ENCODE measurements around the gene TMEM164.
"Not testable (repeated sequence)": the region's sequence is repeated elsewhere in the genome, so short reads cannot be mapped to it uniquely, and the experiment has no call there.

Gene TMEM164

GRCh38 chrX:110146521-110146920 is 143.6 kb downstream of the TMEM164 start:
- H3K4me3 Mint-ChIP-seq: no peak overlapping the region
- no peak overlapping the region for H3K27ac Mint-ChIP-seq
- ATAC-seq: peak; percentile 56
- no peaks in the 10 kb centered on the region for H3K27me3 Mint-ChIP-seq
- DNase-seq: peak; percentile 15 to 19
- H3K9me3 Mint-ChIP-seq: no peaks in the 10 kb centered on the region
- H3K4me1 Mint-ChIP-seq: no peaks in the 10 kb centered on the region

GRCh38 chrX:110153244-110153643 is 150.3 kb downstream of the TMEM164 start:
- Mint-ChIP-seq H3K27me3 (no peaks in the 10 kb centered on the region), H3K27ac (no peak overlapping the region), H3K4me3 (no peak overlapping the region), H3K9me3 (no peaks in the 10 kb centered on the region), H3K4me1 (no peaks in the 10 kb centered on the region)
- ATAC-seq (no peak), DNase-seq (no peak)

- H3K4me1 Mint-ChIP-seq: peaks cover 1% of the 10 kb centered on the region
- H3K4me3 Mint-ChIP-seq: no peak overlapping the region
- no peaks in the 10 kb centered on the region for H3K9me3 Mint-ChIP-seq
- no peak overlapping the region for H3K27ac Mint-ChIP-seq
- no peak for ATAC-seq
- H3K27me3 Mint-ChIP-seq: no peaks in the 10 kb centered on the region
- DNase-seq: no peak
Observed at GRCh38 chrX:110153896-110154295, 151.0 kb downstream of the TMEM164 start.

- H3K9me3 Mint-ChIP-seq, ATAC-seq, DNase-seq, H3K27ac Mint-ChIP-seq, H3K4me3 Mint-ChIP-seq, H3K4me1 Mint-ChIP-seq, H3K27me3 Mint-ChIP-seq: not testable (repeated sequence)
Observed at GRCh38 chrX:110154328-110154727, 151.4 kb downstream of the TMEM164 start.

- Mint-ChIP-seq H3K27ac (no peak overlapping the region), H3K4me1 (peaks cover 10% of the 10 kb centered on the region), H3K4me3 (no peak overlapping the region), H3K27me3 (no peaks in the 10 kb centered on the region), H3K9me3 (no peaks in the 10 kb centered on the region)
- DNase-seq: no peak
- ATAC-seq: no peak
Observed at GRCh38 chrX:110155759-110156158, 152.8 kb downstream of the TMEM164 start.

GRCh38 chrX:110156167-110156754 is 153.3 kb downstream of the TMEM164 start:
- DNase-seq: no peak
- Mint-ChIP-seq H3K9me3 (no peaks in the 10 kb centered on the region), H3K27ac (no peak overlapping the region), H3K4me1 (peaks cover 10% of the 10 kb centered on the region), H3K27me3 (no peaks in the 10 kb centered on the region), H3K4me3 (no peak overlapping the region)
- ATAC-seq: no peak

GRCh38 chrX:110157444-110157843 is 154.5 kb downstream of the TMEM164 start:
- H3K4me3 Mint-ChIP-seq: no peak overlapping the region
- H3K27ac Mint-ChIP-seq: no peak overlapping the region
- ATAC-seq (no peak), DNase-seq (no peak)
- H3K4me1 Mint-ChIP-seq: peaks cover 10% of the 10 kb centered on the region
- H3K27me3 Mint-ChIP-seq: no peaks in the 10 kb centered on the region
- H3K9me3 Mint-ChIP-seq: no peaks in the 10 kb centered on the region

- Mint-ChIP-seq H3K27me3 (no peaks in the 10 kb centered on the region), H3K4me3 (no peak overlapping the region), H3K4me1 (peaks cover 10% of the 10 kb centered on the region), H3K9me3 (no peaks in the 10 kb centered on the region), H3K27ac (peak overlapping the region; percentile 37 to 64)
- DNase-seq (no peak), ATAC-seq (no peak)
Observed at GRCh38 chrX:110159235-110159634, 156.3 kb downstream of the TMEM164 start.

GRCh38 chrX:110159865-110160264 is 157.0 kb downstream of the TMEM164 start:
- Mint-ChIP-seq H3K4me3 (no peak overlapping the region), H3K27ac (no peak overlapping the region), H3K4me1 (peaks cover 10% of the 10 kb centered on the region), H3K9me3 (no peaks in the 10 kb centered on the region), H3K27me3 (no peaks in the 10 kb centered on the region)
- ATAC-seq: no peak
- DNase-seq: no peak

- Mint-ChIP-seq H3K27ac (no peak overlapping the region), H3K9me3 (no peaks in the 10 kb centered on the region), H3K4me1 (peaks cover 10% of the 10 kb centered on the region), H3K4me3 (no peak overlapping the region), H3K27me3 (no peaks in the 10 kb centered on the region)
- DNase-seq: no peak
- no peak for ATAC-seq
Observed at GRCh38 chrX:110161361-110161686, 158.4 kb downstream of the TMEM164 start.

- peaks cover 10% of the 10 kb centered on the region for H3K4me1 Mint-ChIP-seq
- no peaks in the 10 kb centered on the region for H3K9me3 Mint-ChIP-seq
- ATAC-seq (no peak), DNase-seq (no peak)
- no peaks in the 10 kb centered on the region for H3K27me3 Mint-ChIP-seq
- no peak overlapping the region for H3K27ac Mint-ChIP-seq
- H3K4me3 Mint-ChIP-seq: no peak overlapping the region
Observed at GRCh38 chrX:110162131-110162530, 159.2 kb downstream of the TMEM164 start.

GRCh38 chrX:110162867-110163266 is 160.0 kb downstream of the TMEM164 start:
- no peak overlapping the region for H3K4me3 Mint-ChIP-seq
- H3K27ac Mint-ChIP-seq: no peak overlapping the region
- DNase-seq (no peak), ATAC-seq (no peak)
- H3K9me3 Mint-ChIP-seq: no peaks in the 10 kb centered on the region
- H3K4me1 Mint-ChIP-seq: peaks cover 10% of the 10 kb centered on the region
- no peaks in the 10 kb centered on the region for H3K27me3 Mint-ChIP-seq

GRCh38 chrX:110163488-110163887 is 160.6 kb downstream of the TMEM164 start:
- no peaks in the 10 kb centered on the region for H3K27me3 Mint-ChIP-seq
- no peak for DNase-seq
- ATAC-seq: no peak
- H3K4me3 Mint-ChIP-seq: no peak overlapping the region
- no peak overlapping the region for H3K27ac Mint-ChIP-seq
- H3K4me1 Mint-ChIP-seq: peaks cover 10% of the 10 kb centered on the region
- no peaks in the 10 kb centered on the region for H3K9me3 Mint-ChIP-seq

- DNase-seq (peak; percentile 28 to 40), ATAC-seq (peak; percentile 55)
- Mint-ChIP-seq H3K27ac (no peak overlapping the region), H3K27me3 (no peaks in the 10 kb centered on the region), H3K4me1 (no peaks in the 10 kb centered on the region), H3K9me3 (no peaks in the 10 kb centered on the region), H3K4me3 (no peak overlapping the region)
Observed at GRCh38 chrX:110167952-110168451, 165.1 kb downstream of the TMEM164 start.

- Mint-ChIP-seq H3K27ac (no peak overlapping the region), H3K4me1 (no peaks in the 10 kb centered on the region), H3K4me3 (no peak overlapping the region), H3K27me3 (no peaks in the 10 kb centered on the region), H3K9me3 (no peaks in the 10 kb centered on the region)
- no peak for DNase-seq
- no peak for ATAC-seq
Observed at GRCh38 chrX:110168585-110168984, 165.7 kb downstream of the TMEM164 start.

GRCh38 chrX:110170029-110170428 is 167.1 kb downstream of the TMEM164 start:
- ATAC-seq: no peak
- no peak overlapping the region for H3K4me3 Mint-ChIP-seq
- no peaks in the 10 kb centered on the region for H3K27me3 Mint-ChIP-seq
- DNase-seq: no peak
- H3K9me3 Mint-ChIP-seq: no peaks in the 10 kb centered on the region
- H3K4me1 Mint-ChIP-seq: no peaks in the 10 kb centered on the region
- no peak overlapping the region for H3K27ac Mint-ChIP-seq

- DNase-seq: no peak
- Mint-ChIP-seq H3K4me1 (no peaks in the 10 kb centered on the region), H3K9me3 (no peaks in the 10 kb centered on the region), H3K4me3 (no peak overlapping the region), H3K27me3 (no peaks in the 10 kb centered on the region), H3K27ac (no peak overlapping the region)
- no peak for ATAC-seq
Observed at GRCh38 chrX:110171442-110171841, 168.5 kb downstream of the TMEM164 start.

All from stimulated activated naive CD8-positive, alpha-beta T cell treated with anti-CD3 and anti-CD28 coated beads, Interleukin-15, amount 100 ng/mL, for 72 hours (primary cell).